Epidermal melanocyte (primary cell): ENCODE data around the gene SGK1.
"Not testable (repeated sequence)": the region's sequence is repeated elsewhere in the genome, so short reads cannot be mapped to it uniquely, and the experiment has no call there.

Source experiments
- DNase-seq: peaks from one replicate; pipeline ENCODE4 v3.0.0; 2011; ENCODE audit warnings: low spot score; ENCODE audit not compliant: insufficient read length

The SGK1 gene

GRCh38 chr6:134190883-134191282 is 127.0 kb downstream of the SGK1 start:
- DNase-seq = no peak

GRCh38 chr6:134187751-134188150 is 130.2 kb downstream of the SGK1 start:
- DNase-seq = no peak

GRCh38 chr6:134187154-134187553 is 130.8 kb downstream of the SGK1 start:
- DNase-seq = no peak

- DNase-seq = no peak
Observed at GRCh38 chr6:134186355-134186754, 131.6 kb downstream of the SGK1 start.

- DNase-seq = no peak
Observed at GRCh38 chr6:134185277-134185676, 132.6 kb downstream of the SGK1 start.

GRCh38 chr6:134183844-134184243 is 134.1 kb downstream of the SGK1 start:
- no peak for DNase-seq

GRCh38 chr6:134182528-134182927 is 135.4 kb downstream of the SGK1 start:
- DNase-seq = no peak

GRCh38 chr6:134181726-134182125 is 136.2 kb downstream of the SGK1 start:
- not testable (repeated sequence) for DNase-seq

GRCh38 chr6:134181251-134181650 is 136.7 kb downstream of the SGK1 start:
- DNase-seq = not testable (repeated sequence)

GRCh38 chr6:134180540-134180939 is 137.4 kb downstream of the SGK1 start:
- DNase-seq = not testable (repeated sequence)

GRCh38 chr6:134178161-134179044 is 139.5 kb downstream of the SGK1 start:
- DNase-seq = peak; percentile 89

- DNase-seq = no peak
Observed at GRCh38 chr6:134177753-134178160, 140.2 kb downstream of the SGK1 start.

- DNase-seq = no peak
Observed at GRCh38 chr6:134177236-134177635, 140.7 kb downstream of the SGK1 start.

- DNase-seq = no peak
Observed at GRCh38 chr6:134176264-134176975, 141.5 kb downstream of the SGK1 start.

- DNase-seq = no peak
Observed at GRCh38 chr6:134175532-134176263, 142.2 kb downstream of the SGK1 start.

GRCh38 chr6:134174672-134175531 is 143.0 kb downstream of the SGK1 start:
- peak; percentile 61 for DNase-seq

- DNase-seq = peak; percentile 67
Observed at GRCh38 chr6:134173936-134174671, 143.8 kb downstream of the SGK1 start.

GRCh38 chr6:134173366-134173725 is 144.6 kb downstream of the SGK1 start:
- no peak for DNase-seq

GRCh38 chr6:134172706-134173365 is 145.1 kb downstream of the SGK1 start:
- no peak for DNase-seq
